Fibroblast of pulmonary artery (primary cell): ENCODE measurements around the gene CCND1.

Experiments
- DNase-seq: peaks from one replicate; pipeline ENCODE4 v3.0.0-alpha.2; 2010; ENCODE audit warnings: low read depth
- H3K4me3 ChIP-seq: replicated peaks from 2 replicates; pipeline ENCODE4 v1.5.1; 2011; ENCODE audit warnings: low read depth, mild to moderate bottlenecking, control low read depth, low read length, moderate library complexity
- TF ChIP-seq, protein P1 (sequence below): IDR thresholded peaks from 2 replicates; pipeline ENCODE4 v1.5.1; 2011; ENCODE audit warnings: mild to moderate bottlenecking, control low read depth, low read length, inconsistent platforms; ENCODE audit errors: missing control alignments

Gene CCND1

GRCh38 chr11:69630017-69630416, 10.9 kb upstream of the CCND1 start:
- DNase-seq = peak; percentile 28
- TF ChIP-seq, protein P1, sequence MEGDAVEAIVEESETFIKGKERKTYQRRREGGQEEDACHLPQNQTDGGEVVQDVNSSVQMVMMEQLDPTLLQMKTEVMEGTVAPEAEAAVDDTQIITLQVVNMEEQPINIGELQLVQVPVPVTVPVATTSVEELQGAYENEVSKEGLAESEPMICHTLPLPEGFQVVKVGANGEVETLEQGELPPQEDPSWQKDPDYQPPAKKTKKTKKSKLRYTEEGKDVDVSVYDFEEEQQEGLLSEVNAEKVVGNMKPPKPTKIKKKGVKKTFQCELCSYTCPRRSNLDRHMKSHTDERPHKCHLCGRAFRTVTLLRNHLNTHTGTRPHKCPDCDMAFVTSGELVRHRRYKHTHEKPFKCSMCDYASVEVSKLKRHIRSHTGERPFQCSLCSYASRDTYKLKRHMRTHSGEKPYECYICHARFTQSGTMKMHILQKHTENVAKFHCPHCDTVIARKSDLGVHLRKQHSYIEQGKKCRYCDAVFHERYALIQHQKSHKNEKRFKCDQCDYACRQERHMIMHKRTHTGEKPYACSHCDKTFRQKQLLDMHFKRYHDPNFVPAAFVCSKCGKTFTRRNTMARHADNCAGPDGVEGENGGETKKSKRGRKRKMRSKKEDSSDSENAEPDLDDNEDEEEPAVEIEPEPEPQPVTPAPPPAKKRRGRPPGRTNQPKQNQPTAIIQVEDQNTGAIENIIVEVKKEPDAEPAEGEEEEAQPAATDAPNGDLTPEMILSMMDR = no peak

GRCh38 chr11:69630424-69630823, 10.5 kb upstream of the CCND1 start:
- H3K4me3 ChIP-seq = no peak overlapping the region
- no peak for DNase-seq
- TF ChIP-seq, protein P1 = no peak

More at GRCh38 chr11:69630017-69630416, 10.9 kb upstream of the CCND1 start:
- no peak overlapping the region for H3K4me3 ChIP-seq

- no peak for DNase-seq
- TF ChIP-seq, protein P1 = no peak
- H3K4me3 ChIP-seq = no peak overlapping the region
These were observed 8.1 kb upstream of the CCND1 start for GRCh38 chr11:69632900-69633299.

DNA sequence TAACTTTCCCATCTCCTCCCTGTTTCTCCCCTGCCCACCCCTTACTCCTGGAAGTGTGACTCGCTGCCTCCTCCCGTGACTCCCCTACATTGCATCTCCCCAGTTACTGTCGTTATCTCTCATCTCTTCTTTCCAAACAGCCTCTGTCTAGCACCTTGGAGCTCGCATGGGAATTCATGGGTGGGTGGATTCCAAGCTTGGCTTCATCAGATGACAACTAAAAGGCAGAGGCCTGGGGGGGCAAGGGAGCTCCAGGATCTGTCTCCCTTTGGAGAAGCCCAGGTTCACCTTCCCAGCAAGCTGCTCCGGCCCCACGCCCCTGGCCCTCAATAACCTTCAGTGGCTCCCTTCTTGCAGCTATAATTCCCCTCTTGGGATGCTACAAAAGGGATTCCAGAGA, 6.9 kb upstream of the CCND1 start:
- DNase-seq = no peak
- H3K4me3 ChIP-seq = no peak overlapping the region

DNA sequence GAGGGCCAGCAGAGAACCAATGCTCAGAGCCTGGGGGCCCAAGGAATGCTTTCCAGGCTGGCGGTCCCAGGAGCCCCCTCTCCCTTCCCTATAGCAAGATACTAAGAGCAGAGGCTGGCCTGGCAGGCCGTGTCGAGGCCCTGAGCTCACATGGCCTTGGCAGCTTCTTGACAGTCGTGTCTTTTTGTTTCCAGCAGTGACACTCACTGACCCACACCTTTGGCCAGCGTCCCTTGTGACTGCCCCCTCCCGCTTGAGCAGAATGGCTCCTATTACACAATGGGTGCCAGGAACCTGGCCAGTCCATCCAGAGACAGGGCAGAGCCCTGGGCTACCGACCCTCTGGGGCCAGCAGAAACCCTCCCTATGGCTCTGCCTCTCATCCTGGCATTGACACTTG, 6.4 kb upstream of the CCND1 start:
- no peak for DNase-seq
- no peak overlapping the region for H3K4me3 ChIP-seq
- TF ChIP-seq, protein P1 = no peak

More for the DNA sequence above, 6.9 kb upstream of the CCND1 start:
- TF ChIP-seq, protein P1 = no peak

DNA sequence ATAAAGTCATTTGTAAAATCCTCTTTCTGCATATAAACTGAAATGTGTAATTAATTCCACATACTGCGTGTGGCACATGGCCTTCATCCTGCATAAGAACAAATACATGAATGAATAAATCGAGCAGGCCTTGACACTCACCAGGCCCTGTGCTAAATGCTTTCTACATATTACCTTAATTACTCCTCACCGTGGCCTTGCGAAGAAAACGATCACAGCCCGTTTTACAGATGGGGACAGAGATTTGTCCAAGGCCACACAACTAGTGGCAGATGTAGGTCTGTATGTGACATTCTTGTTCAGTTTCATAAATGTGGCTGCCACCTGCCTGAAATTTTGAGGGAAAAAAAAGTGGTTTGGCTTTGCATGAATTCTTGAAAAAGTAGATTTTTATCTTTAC, 5.8 kb upstream of the CCND1 start:
- DNase-seq = no peak
- H3K4me3 ChIP-seq = no peak overlapping the region
- TF ChIP-seq, protein P1 = no peak

- DNase-seq = no peak
- TF ChIP-seq, protein P1 = no peak
- H3K4me3 ChIP-seq = peak overlapping the region; percentile 17
These were observed 5.0 kb upstream of the CCND1 start for GRCh38 chr11:69635804-69636511.
